Activated gamma-delta T cell (primary cell): Measurements from ENCODE around the gene DGKD.
A peak's percentile ranks its signal among the peaks of the same experiment; 100 is the strongest.

Source experiments
- DNase-seq: peaks from one replicate; lab custom pipeline; 2025; lab: John Stamatoyannopoulos, UW

The DGKD gene

GRCh38 chr2:233429175-233429897, 75.0 kb downstream of the DGKD start:
- no peak for DNase-seq

GRCh38 chr2:233430081-233430480, 75.8 kb downstream of the DGKD start:
- no peak for DNase-seq

GRCh38 chr2:233430651-233431050, 76.4 kb downstream of the DGKD start:
- DNase-seq, result no peak

- no peak for DNase-seq
These were observed 78.7 kb downstream of the DGKD start for GRCh38 chr2:233433029-233433428.

- no peak for DNase-seq
These were observed 79.5 kb downstream of the DGKD start for GRCh38 chr2:233433794-233434193.

GRCh38 chr2:233434666-233435330, 80.5 kb downstream of the DGKD start:
- no peak for DNase-seq

- no peak for DNase-seq
These were observed 81.3 kb downstream of the DGKD start for GRCh38 chr2:233435436-233436190.

GRCh38 chr2:233436191-233436581, 81.9 kb downstream of the DGKD start:
- no peak for DNase-seq

GRCh38 chr2:233436691-233437438, 82.6 kb downstream of the DGKD start:
- DNase-seq, result no peak

GRCh38 chr2:233437439-233437955, 83.2 kb downstream of the DGKD start:
- no peak for DNase-seq

GRCh38 chr2:233438573-233439147, 84.4 kb downstream of the DGKD start:
- DNase-seq, result no peak

- DNase-seq, result no peak
These were observed 84.9 kb downstream of the DGKD start for GRCh38 chr2:233439191-233439590.

- no peak for DNase-seq
These were observed 86.0 kb downstream of the DGKD start for GRCh38 chr2:233440314-233440713.

GRCh38 chr2:233440714-233441113, 86.4 kb downstream of the DGKD start:
- DNase-seq, result no peak

- no peak for DNase-seq
These were observed 87.1 kb downstream of the DGKD start for GRCh38 chr2:233441161-233442027.

- DNase-seq, result no peak
These were observed 87.7 kb downstream of the DGKD start for GRCh38 chr2:233442028-233442310.

- DNase-seq, result peak; percentile 17
These were observed 89.4 kb downstream of the DGKD start for GRCh38 chr2:233443511-233444183.

- no peak for DNase-seq
These were observed 90.2 kb downstream of the DGKD start for GRCh38 chr2:233444501-233444900.

GRCh38 chr2:233445152-233445830, 91.0 kb downstream of the DGKD start:
- no peak for DNase-seq

- no peak for DNase-seq
These were observed 91.8 kb downstream of the DGKD start for GRCh38 chr2:233446121-233446520.
